Measurements from ENCODE around the gene MAPK1IP1L.
"Not testable (repeated sequence)": the region's sequence is repeated elsewhere in the genome, so short reads cannot be mapped to it uniquely, and the experiment has no call there.

Gene MAPK1IP1L

DNA sequence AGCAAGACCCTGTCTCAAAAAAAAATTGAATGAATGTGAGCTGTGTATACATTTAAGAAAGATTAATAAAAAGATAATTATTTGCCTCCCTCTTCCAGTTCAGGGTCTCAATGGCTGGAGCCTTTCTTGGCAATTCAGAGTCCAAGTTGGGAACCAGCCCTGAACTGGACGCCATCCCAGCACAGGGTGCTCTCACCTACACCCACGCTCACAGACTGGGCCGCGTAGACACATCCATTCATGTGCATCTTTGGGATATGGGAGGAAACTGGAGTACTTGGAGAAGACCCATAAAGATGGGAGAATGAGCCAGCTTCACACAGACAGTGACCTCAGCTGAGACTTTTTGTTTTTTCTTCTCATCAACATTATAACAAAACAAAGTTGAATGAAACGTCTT lies 6.5 kb downstream of the MAPK1IP1L start:
- no peak for DNase-seq

DNA sequence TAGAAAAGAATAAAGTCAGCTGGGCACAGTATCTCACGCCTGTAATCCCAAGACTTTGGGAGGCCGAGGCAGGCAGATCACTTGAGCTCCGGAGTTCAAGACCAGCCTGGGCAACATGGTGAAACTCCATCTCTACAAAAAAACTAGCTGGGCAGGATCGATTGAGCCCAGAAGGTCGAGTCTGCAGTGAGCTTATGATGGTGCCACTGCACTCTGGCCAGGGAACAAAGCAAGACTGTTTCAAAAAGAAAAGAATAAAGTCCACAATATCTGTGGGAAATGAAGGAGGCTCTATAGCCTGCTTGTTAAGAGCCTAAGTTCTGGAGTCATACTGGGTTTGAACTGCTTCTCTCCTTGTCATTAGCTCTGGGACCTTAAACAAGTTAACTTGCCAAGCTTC lies 7.9 kb downstream of the MAPK1IP1L start:
- no peak for DNase-seq

DNA sequence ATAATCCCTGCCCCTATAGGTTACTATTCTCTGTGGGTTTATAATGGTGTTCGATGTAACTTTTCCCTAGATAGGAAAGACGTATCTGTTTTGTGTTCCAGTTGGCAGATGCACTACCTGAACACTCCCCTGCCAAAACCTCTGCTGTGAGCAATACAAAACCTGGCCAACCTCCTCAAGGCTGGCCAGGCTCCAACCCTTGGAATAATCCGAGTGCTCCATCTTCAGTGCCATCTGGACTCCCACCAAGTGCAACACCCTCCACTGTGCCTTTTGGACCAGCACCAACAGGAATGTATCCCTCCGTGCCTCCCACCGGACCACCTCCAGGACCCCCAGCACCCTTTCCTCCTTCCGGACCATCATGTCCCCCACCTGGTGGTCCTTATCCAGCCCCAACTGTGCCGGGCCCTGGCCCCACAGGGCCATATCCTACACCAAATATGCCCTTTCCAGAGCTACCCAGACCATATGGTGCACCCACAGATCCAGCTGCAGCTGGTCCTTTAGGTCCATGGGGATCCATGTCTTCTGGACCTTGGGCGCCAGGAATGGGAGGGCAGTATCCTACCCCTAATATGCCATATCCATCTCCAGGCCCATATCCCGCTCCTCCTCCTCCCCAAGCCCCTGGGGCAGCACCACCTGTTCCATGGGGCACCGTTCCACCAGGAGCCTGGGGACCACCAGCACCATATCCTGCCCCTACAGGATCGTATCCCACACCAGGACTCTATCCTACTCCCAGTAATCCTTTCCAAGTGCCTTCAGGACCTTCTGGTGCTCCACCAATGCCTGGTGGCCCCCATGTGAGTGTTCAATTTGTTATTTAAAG lies 11.3 kb downstream of the MAPK1IP1L start:
- DNase-seq, result no peak

DNA sequence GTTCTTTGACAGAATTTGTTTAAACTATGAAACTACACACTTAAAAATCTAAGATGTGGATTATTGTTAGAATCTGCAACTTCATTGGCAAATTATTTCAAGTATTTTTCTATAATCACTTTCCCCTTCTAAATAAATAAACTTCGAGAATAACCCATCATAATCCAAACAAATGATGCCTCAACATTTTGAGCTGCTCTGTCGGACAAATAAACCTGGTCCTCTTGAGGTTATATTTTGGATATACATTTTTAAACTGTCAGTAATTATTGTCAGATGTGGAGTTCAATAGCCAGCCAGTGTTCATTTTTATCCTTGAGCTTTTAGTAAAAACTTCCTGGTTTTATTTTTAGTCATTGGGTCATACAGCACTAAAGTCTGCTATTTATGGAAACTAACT lies 13.4 kb downstream of the MAPK1IP1L start:
- not testable (repeated sequence) for DNase-seq

DNA sequence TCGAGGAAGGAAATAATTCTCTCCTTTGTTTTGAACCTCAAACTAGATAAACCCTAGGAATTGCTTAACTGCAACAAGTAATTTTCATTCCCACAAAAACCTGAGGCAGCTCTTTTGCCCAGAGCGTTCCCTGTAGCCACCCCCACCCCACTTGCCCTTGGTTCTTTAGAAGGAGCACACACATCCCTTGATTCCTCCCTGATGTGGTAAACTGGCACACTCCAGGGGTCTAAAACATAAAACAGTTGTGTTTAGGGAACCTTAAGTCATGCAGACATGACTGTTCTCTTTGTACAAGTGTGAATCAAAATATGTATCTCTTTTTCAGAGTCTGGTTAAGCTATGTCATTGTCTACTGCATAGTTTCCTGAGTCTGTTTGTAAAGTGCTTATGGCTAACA lies 14.0 kb downstream of the MAPK1IP1L start:
- DNase-seq, result no peak

DNA sequence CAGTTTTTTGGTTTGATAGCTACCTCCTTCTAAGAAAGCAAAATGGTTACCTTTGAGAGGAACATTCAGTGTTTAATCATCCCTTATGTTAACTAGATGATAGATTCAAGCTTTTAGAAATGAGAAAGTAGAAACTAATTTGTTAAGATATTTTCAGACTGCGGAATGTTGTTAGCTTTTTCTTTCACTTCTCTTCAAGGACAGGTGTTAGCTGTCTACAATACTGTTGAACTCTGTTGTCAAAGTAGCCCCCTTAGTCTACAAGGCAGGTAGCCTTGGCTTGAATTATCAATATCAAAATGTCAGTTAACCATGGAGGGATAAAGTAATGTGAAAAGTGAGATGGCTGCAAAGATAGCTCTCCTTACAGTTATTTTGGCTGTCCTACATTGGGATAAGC lies 14.8 kb downstream of the MAPK1IP1L start:
- no peak for DNase-seq

DNA sequence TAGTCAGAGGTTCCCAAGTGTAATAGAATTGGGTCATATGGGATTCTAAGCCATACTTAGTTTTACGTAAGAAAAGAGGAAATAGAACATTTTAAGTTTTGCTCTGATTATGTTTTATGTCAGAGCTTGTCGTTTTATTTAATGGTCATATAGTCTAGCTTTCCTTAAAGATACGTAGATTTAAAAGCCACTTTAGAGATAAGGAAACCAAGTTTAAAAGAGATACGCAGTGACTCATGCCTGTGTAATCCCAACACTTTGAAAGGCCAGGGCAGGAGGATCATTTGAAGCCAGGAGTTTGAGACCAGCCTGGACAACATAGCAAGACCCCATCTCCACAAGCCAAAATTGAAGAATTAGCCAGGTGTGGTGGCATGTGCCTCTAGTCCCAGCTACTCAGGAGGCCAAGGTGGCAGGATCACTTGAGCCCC lies 19.5 kb downstream of the MAPK1IP1L start:
- DNase-seq, result no peak

DNA sequence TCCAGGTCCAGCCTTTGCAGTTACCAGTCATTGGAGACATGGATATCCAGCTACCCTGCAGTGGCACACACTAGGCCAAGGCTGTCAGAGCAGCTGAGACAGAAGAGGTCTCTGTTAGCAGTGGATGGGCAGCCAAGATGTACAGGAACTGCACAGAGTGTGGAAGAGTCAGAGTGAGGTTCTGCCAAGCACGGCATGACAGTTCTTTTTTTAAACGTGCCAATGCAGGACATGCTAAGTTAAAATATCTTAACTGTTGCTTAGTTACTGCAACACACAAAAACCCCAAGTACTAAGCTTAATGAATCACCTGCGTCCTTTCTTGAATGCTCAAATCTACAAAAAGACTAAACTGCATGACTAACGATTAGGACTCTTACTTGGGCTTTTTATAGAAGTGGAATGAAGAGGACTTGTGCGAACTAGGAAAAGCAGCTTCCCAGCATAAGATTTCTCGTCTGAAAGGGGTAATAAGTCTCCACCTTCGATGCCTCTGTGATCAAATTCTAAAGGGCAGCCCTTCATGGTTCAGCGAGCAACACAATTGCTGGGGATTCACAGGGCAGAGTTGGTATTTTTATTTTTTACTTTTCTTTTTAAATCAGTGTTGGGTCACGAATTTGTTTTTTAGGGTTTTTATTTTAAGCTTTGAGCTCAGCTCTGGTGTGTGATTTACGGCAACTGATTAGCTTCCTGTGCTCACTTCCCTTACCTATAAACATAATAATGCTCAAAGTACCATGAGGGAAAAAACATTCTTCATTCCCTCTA lies 20.6 kb downstream of the MAPK1IP1L start:
- peak; percentile 43 for DNase-seq

DNA sequence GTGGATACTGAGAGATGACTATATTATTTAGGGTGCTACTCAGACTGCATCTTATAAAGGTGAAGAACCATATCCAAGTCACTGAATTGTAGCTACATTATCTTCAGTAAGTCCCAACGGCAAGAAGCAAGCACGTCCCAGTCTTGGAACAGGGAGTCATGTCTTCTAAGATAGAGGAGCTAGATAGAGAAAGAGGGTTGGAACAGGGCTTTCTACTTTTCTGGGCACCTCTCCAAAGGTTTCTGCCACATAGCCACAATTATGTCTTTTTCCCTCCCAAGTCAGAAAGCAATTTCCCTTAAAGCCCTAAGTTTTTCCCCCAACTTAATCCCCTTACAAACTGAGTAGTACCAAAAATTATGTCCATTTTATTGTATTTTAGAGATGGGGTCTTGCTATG lies 22.4 kb downstream of the MAPK1IP1L start:
- no peak for DNase-seq

DNA sequence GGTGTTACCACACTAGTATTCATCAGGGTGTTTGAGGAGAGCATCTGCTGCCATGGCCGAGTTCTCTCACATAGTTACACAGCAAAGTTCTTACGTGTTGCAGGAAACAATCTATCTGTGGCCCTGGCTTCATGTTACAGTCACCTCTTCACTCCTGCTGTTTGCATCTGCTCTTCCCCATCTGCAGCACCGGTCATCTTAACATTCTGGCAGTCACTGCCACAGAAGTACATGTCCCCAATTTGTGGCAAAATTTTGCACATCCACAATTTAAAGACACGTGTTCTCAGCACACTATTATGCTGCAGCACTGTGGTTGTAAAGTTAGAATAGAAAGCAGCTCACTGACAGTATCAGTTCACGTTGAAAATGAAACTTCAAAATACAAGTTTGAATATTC lies 23.2 kb downstream of the MAPK1IP1L start:
- DNase-seq, result no peak

DNA sequence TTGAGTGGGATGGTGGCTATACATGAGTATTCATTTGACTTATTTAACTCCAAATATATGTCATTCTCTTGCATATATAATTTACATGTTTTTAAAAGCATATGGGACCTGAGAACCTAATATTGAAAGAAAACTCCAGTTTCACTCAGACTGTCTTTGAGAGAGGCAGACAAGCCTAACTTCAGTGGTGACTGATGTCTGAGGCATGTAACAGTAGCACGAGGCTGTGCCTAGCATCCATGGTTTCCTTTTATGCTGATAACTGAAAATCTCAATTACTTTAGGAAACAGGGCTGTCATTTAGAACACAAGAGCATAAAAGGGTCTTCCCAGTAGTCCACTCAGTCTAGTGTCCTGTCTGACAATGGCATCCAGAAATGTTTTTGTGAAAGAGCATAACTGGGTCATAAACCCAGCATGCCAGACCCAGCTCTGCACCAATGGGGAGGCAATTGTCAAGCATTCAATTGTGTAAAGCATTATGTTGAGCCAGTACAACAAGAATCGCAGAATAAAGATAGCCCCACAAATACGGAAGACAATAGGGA lies 24.3 kb downstream of the MAPK1IP1L start:
- no peak for DNase-seq

DNA sequence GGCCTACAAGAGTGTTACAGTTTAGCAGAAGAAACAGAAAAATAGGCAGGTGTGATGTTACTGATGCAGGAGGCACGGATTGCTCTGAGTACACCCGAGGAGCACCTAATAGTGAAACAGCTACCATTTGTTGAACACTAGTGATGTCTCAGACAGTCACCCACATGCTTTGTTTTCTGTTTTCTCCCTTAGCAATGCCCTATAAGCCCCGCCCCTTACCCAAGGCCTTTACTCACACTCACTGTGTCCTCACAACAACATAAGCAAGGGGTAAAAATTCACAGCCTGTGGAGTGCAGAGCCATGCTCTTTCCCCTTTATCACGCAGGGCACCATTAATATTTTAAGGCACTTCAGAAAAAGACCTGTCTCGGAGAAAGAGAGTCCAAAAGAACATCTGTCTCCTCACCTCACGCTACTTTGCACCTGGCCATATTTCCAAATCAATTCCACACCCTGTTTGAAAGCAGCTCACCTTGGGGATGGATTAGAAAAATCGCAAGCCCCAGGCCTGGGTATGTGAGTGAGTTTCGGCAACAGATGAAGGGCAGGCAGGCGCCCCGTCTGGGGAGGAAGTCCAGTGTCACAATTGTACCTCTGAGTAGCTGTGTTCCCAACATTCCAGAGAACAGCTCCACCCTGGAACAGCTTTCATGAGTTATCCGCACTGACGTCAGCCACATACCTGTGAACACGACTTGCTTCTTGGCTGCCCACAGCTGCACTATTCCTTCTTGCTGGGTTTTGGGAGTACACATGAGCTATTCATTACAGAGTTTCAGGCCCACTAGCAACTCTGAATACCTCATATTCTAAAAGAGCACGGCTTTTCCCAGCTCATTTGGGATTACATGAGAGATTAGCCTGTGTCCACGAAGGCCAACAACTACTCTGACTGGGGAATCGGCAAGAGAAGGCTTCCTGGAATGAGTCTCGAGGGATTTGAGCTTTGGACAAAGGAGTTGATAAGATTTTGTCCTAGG lies 26.0 kb downstream of the MAPK1IP1L start:
- peak; percentile 30 for DNase-seq

DNA sequence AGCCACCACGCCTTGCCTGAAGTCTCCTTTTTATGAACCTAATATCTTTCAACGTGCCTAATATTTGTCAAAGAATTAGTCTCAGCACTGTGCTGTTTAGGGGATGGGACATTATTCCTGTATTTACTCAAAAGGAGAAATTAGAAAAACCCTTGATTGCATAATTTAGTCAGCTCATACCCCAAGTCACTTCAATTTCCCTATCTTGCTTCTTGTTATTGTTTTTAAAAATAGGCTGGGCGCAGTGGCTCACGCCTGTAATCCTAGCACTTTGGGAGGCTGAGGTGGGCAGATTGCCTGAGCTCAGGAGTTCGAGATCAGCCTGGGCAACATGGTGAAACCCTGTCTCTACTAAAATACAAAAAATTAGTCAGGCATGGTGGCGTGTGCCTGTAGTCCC lies 28.5 kb downstream of the MAPK1IP1L start:
- DNase-seq, result not testable (repeated sequence)

DNA sequence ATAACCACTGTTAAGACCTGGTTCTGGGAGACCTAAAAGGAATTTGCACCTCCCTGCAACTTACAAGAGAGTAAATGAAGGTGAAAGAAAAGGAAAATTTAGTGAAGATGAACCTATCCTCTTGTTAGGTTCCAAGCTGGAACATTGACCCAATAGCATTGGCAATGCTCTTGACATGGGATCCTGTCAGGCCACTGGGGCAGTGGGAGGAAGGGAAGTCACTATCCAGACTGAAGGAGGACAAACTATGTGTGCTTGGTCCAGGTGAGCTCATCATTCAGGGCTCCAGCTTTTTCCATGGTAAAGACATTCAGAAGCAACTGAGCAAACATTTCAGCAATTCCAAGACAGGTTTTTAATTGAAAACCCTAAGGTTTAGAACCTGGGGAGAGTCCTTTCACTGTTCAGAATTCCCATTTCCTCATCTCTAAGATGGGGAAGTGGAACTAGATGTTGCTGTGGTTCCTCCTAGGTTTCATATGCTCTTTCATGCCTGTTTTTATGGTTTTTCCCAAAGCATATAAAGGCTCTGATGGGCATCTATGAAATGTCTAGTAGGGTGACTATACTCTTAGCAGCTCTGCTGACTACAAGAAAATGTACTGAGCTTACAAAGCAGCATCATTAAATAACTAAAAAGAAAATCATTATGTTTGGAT lies 33.1 kb downstream of the MAPK1IP1L start:
- no peak for DNase-seq

DNA sequence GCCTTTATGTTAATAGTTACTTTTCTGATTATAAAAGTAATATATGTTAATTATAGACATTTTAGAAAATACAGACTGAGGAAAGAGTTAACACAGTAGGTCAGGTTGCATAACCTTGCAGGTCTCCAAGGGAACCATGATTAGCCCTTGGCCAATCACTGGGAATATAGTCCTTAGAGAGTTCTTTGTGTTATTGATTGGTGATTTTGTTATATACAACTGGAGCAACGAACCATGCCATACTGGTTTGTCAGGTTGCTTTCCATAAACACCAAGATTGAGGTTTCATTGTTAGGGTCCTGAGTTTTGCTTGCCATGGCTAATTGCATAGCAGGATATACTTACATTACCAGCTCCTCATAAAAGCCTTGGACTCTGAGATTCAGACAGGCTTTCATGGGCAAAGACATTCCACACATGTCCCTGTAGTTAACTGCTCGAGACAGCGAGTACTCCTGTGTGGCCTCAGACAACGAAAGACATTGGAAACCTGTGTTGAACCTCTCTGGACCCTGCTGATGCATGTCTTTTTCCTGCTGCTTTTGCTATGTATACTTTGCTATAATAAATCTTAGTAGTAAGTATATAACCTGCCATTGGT lies 33.7 kb downstream of the MAPK1IP1L start:
- DNase-seq, result no peak

DNA sequence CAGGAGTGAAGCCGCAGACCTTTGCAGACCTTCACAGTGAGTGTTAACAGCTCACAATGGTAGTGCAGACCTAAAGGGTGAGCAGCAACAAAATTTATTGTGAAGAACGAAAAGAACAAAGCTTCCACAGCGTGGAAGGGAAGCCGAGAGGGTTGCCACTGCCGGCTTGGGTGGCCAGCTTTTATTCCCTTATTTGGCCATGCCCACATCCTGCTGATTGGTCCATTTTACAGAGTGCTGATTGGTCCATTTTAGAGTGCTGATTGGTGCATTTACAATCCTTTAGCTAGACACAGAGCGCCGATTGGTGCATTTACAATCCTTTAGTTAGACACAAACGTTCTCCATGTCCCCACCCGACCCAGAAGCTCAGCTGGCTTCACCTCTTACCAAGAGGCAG lies 35.5 kb downstream of the MAPK1IP1L start:
- no peak for DNase-seq

DNA sequence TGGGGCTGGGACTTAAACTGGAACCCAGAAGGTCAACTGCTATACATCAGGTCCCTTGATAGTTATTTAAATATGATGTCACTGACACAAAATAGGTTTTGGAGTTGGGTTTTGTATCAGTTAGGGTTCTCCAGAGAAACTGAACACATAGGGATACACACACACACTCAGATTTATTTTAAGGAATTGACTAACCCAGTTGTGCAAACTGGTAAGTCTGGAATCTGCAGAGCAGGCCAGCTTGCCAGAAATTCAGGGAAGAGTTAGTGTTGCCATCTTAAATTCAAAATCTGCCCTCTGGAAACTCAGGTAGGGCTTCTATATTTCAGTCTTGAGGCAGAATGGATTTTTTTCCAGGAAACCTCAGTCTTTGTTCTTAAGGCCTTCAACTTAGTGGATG lies 36.9 kb downstream of the MAPK1IP1L start:
- DNase-seq, result no peak

DNA sequence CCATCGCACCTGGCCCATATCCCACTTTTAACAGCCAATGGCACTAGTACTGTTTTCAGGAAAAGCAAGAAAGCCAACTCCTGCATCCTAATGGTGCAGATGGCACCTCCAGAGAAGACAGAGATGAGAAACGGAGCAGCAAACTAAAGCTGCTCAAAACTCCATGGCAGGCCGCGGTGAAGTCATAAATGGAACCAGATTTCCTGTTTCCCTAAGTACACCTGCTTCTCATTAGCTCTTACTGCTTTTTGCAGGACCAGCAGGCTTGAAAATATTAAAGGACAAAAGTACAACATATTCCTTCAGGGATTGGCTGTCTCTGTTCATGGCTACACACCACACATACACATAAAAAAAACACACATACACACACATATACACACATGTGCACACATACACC lies 40.9 kb downstream of the MAPK1IP1L start:
- DNase-seq, result no peak

DNA sequence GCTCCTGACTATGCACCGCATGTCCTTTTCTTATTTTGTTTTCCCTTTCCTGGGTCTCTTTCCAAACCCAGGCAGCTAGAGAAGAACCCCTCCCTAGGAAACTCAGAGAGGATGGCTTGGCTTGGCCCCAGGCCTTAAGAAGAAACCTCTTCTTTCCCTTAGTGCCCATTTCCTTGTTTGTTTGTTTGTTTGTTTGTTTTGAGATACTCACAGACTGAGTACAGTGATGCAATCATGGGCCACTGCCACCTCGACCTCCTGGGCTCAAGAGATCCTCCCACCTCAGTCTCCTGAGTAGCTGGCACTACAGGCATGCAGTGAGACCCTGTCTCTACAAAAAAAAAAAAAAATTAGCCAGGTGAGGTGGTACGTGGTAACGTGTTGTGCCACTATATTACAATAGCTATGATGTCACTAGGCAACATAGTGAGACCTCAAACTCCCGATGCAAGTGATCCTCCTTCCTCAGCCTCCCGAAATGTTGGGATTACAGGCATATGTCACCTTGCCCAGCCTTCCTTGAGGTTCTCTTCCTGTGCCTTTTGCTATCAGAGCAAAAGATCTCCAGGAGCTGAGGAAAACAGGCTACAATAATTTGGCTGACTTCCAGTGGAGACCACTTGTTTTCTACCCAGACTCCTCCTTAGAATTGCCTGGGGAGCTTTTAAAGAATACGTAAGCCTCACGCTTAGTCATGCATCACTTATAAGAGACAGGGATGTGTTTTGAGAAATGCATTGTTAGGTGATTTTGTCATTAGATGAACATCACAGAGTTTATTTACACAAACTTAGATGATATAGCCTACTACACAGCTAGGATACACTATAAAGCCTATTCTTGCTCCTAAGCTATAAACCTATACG lies 43.1 kb downstream of the MAPK1IP1L start:
- no peak for DNase-seq

DNA sequence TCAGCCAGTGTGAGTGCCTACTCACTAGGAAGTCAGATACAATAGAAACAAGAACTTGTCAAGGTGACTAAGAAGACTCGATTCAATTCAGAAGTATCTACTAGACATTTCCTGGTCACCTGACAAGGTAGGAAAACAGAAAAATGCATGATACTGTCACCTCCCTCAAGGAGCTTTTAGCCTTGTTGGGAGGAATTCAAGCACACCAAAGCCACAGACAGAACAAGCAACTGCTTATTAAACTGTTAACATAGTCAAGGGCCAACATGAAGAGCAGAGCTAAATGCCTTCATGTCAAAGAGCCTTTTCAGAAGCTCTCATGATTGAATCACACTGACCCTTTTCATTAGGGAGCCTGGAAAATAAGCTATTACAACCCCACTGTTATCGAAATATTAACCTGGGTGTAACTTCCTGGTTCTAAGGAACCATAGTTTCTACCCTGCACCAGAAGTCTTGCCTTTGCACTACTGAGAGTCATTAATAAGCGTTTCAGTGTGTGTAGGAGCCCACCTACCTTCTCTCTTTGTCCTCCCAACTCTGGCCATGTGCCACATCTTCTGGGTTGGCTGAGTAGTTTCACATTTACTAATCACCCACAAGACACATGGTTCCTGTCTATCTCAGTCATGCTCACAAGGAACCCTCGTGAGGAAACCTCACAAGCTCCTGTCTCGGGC lies 46.6 kb downstream of the MAPK1IP1L start:
- peak; percentile 51 for DNase-seq

All from CD4-positive, alpha-beta T cell treated with Interleukin-15 for 1 hour (primary cell).